Thymus (tissue), 11 donors: ENCODE data around the gene SPIB. TPM values are rescaled to one million over a fixed set of nuclear protein-coding genes. Genes with fewer than 3 reads are reported as not detected.

Source experiments
- DNase-seq, 9 donors: peaks; one replicate each; pipeline ENCODE4 v3.0.0-alpha.2; 2013; ENCODE audit warnings: low spot score in 9 of 9, low read depth in 6 of 9, missing footprints in 1 of 9
- H3K27ac ChIP-seq, 2 donors: one replicate each; pipeline ENCODE4 v1.5.1; 2013; ENCODE audit warnings: control low read depth in 1 of 2, low read depth in 1 of 2, low read length in 1 of 2, mild to moderate bottlenecking in 1 of 2, moderate library complexity in 1 of 2
- H3K27me3 ChIP-seq, 2 donors: one replicate each; pipeline ENCODE4 v1.5.1; 2013; ENCODE audit warnings: low read length in 1 of 2; ENCODE audit not compliant: control insufficient read depth in 2 of 2, insufficient read depth in 1 of 2
- H3K36me3 ChIP-seq, 2 donors: one replicate each; pipeline ENCODE4 v1.5.1; 2013; ENCODE audit warnings: low read length in 1 of 2, mild to moderate bottlenecking in 1 of 2, moderate library complexity in 1 of 2; ENCODE audit not compliant: control insufficient read depth in 2 of 2, insufficient read depth in 2 of 2
- H3K4me1 ChIP-seq, 2 donors: one replicate each; pipeline ENCODE4 v1.5.1; 2013; ENCODE audit warnings: low read length in 2 of 2; ENCODE audit not compliant: control insufficient read depth in 2 of 2, insufficient read depth in 2 of 2
- H3K4me3 ChIP-seq, 2 donors: one replicate each; pipeline ENCODE4 v1.5.1; 2013; ENCODE audit warnings: low read length in 2 of 2, control low read depth in 1 of 2, mild to moderate bottlenecking in 1 of 2
- H3K9me3 ChIP-seq, 2 donors: one replicate each; pipeline ENCODE4 v1.5.1; 2013; ENCODE audit warnings: low read length in 1 of 2, mild to moderate bottlenecking in 1 of 2; ENCODE audit not compliant: control insufficient read depth in 2 of 2, insufficient read depth in 1 of 2
- WGBS: extraction: QIAGEN DNeasy Blood & Tissue Kit; methylation state at CpG from one replicate; pipeline ENCODE4 v1.1.7; 2013; 5-methylcytosine and 5-hydroxymethylcytosine counted together
- polyA plus RNA-seq: library from polyadenylated mRNA; stranded (reverse); fragments of 200-250 nt; gene quantifications from one replicate; pipeline ENCODE4 v1.2.3, GENCODE V29; 2013
- total RNA-seq: library from RNA; stranded (reverse); fragments of 120-200 nt; gene quantifications from one replicate; pipeline ENCODE4 v1.2.4, GENCODE V29; 2013
- donor health status: healthy.

SPIB gene
- total and polyA plus RNA-seq, 2 donors, result 8.1 to 14.8 TPM

DNA sequence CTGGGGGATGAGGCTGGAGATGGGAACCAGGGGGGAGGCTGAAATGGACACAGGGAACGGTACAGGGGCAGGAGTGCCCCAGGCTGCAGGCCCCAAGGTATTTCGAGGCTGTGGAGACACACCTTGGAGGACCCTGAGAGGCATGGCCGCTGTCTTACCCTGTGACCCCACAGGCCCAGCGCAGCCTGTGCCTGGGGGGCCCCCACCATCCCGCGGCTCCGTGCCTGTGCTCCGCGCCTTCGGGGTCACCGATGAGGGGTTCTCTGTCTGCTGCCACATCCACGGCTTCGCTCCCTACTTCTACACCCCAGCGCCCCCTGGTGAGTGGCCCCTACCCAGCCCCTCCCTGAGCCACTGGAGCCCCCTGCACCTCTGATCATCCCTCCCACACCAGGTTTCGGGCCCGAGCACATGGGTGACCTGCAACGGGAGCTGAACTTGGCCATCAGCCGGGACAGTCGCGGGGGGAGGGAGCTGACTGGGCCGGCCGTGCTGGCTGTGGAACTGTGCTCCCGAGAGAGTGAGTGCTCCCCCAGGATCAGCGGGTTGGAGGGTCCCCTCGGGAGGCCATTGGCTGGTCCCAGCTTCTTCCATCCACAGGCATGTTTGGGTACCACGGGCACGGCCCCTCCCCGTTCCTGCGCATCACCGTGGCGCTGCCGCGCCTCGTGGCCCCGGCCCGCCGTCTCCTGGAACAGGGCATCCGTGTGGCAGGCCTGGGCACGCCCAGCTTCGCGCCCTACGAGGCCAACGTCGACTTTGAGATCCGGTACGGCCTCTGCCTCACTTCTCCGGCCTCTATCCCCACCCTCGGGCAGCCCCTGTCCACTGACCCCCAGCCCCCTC, 16.9 kb upstream of the SPIB start:
- WGBS, result 96% methylated on average over 48 of the region's 48 CpGs
- no peak for DNase-seq
- H3K36me3 ChIP-seq, result peaks cover 14 to 45% of the 10 kb centered on the region in 2 donors

DNA sequence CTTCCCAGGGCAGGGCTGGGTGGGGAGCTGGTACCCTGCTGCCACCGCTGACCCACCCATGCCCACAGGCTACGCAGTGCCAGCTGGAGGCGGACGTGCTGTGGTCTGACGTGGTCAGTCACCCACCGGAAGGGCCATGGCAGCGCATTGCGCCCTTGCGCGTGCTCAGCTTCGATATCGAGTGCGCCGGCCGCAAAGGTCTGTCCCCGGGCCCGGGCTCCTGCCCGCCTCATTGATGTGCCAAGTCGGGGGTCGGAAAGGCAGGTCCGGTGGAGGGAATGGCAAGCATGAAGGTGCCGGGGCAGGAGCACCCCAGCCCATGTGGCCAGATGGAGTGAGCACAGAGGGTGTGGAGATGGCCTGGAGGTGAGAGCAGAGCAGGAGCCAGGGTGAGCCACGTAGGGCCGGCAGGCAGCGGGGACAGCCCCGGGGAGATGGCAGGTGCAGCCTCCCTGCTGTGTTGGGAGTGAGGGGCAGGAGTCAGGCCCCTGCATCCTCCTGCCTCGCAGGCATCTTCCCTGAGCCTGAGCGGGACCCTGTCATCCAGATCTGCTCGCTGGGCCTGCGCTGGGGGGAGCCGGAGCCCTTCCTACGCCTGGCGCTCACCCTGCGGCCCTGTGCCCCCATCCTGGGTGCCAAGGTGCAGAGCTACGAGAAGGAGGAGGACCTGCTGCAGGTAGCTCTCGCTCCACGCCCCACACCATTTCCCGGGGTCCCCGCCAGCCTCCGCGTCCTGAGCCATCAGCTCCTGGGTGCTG, 16.0 kb upstream of the SPIB start:
- no peaks in the 10 kb centered on the region for H3K9me3 ChIP-seq
- no peak for DNase-seq
- H3K27me3 ChIP-seq, result no peaks in the 10 kb centered on the region
- no peak overlapping the region for H3K4me3 ChIP-seq
- no peak overlapping the region for H3K27ac ChIP-seq
- no peaks in the 10 kb centered on the region for H3K4me1 ChIP-seq
- WGBS, result 98% methylated on average over 41 of the region's 41 CpGs
- peaks cover 14 to 49% of the 10 kb centered on the region in 2 donors for H3K36me3 ChIP-seq

More for the DNA sequence above, 16.9 kb upstream of the SPIB start:
- Histone ChIP-seq H3K4me3 (no peak overlapping the region), H3K27me3 (no peaks in the 10 kb centered on the region), H3K4me1 (no peaks in the 10 kb centered on the region), H3K9me3 (no peaks in the 10 kb centered on the region), H3K27ac (no peak overlapping the region)

DNA sequence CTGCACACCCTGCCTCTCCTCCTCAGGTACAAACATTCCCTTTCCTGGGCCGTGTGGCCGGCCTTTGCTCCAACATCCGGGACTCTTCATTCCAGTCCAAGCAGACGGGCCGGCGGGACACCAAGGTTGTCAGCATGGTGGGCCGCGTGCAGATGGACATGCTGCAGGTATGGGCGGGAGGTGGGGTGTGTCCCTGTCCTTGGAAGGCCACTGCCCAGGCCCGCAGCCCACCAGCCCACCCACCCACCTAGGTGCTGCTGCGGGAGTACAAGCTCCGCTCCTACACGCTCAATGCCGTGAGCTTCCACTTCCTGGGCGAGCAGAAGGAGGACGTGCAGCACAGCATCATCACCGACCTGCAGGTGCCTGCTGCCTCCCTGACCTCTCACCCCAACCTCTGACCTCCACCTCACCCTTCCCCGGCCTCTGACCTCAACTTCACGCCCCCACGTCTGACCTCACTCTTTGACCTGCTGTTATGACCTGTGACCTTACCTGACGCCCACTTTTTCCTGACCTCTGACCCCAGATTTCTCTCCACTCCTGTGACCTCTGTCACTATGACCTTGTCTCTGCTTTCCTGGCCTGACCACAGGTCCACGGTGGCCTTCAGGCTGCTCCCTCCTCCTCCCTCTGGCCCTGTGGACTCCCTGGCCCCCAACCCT, 12.4 kb upstream of the SPIB start:
- Histone ChIP-seq H3K36me3 (peaks cover 23 to 70% of the 10 kb centered on the region in 2 donors), H3K27me3 (no peaks in the 10 kb centered on the region), H3K4me3 (no peak overlapping the region), H3K27ac (no peak overlapping the region), H3K9me3 (no peaks in the 10 kb centered on the region), H3K4me1 (no peaks in the 10 kb centered on the region)
- WGBS, result 98% methylated on average over 22 of the region's 22 CpGs
- no peak for DNase-seq

GRCh38 chr19:50406829-50407228, 11.9 kb upstream of the SPIB start:
- Histone ChIP-seq H3K4me1 (no peaks in the 10 kb centered on the region), H3K27me3 (no peaks in the 10 kb centered on the region), H3K36me3 (peaks cover 20 to 65% of the 10 kb centered on the region in 2 donors), H3K27ac (no peak overlapping the region), H3K4me3 (no peak overlapping the region), H3K9me3 (no peaks in the 10 kb centered on the region)
- DNase-seq, result no peak
- 98% methylated on average over 19 of the region's 19 CpGs for WGBS

DNA sequence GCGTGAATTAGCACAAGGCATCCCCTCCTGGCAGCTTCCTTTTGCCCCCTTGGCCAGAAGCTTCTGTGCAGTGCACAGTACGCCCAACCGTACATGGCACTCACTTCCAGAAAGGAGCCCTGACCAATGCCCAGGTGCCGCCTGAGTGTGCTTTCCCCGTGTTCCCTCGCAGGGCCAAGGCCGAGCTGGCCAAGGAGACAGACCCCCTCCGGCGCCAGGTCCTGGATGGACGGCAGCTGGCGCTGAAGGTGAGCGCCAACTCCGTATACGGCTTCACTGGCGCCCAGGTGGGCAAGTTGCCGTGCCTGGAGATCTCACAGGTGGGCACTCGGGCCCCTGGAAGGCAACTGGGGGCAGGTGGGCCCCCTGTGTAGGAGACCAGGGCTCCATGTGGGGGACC, 9.4 kb upstream of the SPIB start:
- WGBS, result 98% methylated on average over 17 of the region's 17 CpGs
- DNase-seq, result no peak
- Histone ChIP-seq H3K4me1 (no peaks in the 10 kb centered on the region), H3K9me3 (peaks cover 0 to 4% of the 10 kb centered on the region in 2 donors), H3K27me3 (no peaks in the 10 kb centered on the region), H3K4me3 (no peak overlapping the region), H3K36me3 (peaks cover 9 to 43% of the 10 kb centered on the region in 2 donors), H3K27ac (no peak overlapping the region)

- H3K27ac ChIP-seq, result no peak overlapping the region
- peaks cover 0 to 4% of the 10 kb centered on the region in 2 donors for H3K9me3 ChIP-seq
- H3K4me3 ChIP-seq, result no peak overlapping the region
- H3K27me3 ChIP-seq, result no peaks in the 10 kb centered on the region
- peaks cover 9 to 40% of the 10 kb centered on the region in 2 donors for H3K36me3 ChIP-seq
- peaks cover 0 to 3% of the 10 kb centered on the region in 2 donors for H3K4me1 ChIP-seq
- 91% methylated on average over 10 of the region's 10 CpGs for WGBS
- no peak for DNase-seq
These were observed 8.6 kb upstream of the SPIB start for GRCh38 chr19:50410109-50410508.

DNA sequence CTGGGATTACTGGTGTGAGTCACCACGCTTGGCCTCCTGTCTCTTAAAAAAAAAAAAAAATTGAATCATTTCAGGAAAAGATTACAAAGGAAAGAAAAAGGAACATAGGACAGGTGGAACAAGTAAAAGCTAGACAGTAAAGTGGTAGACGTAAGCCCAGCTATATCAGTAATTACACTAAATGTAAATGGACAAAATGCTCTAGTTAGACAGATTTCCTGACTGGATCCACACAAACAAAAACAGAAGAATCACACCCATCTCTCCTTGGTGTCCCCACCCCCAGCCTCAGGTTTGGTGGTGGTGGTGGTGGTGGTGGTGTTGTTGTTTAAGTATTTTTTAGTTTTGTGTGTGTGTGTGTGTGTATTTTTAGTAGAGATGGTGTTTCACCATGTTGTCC, 6.3 kb upstream of the SPIB start:
- Histone ChIP-seq H3K36me3 (peaks cover 9 to 33% of the 10 kb centered on the region in 2 donors), H3K27me3 (no peaks in the 10 kb centered on the region), H3K4me3 (no peak overlapping the region), H3K27ac (no peak overlapping the region), H3K4me1 (peaks cover 0 to 11% of the 10 kb centered on the region in 2 donors), H3K9me3 (peaks cover 0 to 4% of the 10 kb centered on the region in 2 donors)
- over 99% methylated on average over 2 of the region's 2 CpGs for WGBS
- no peak for DNase-seq

DNA sequence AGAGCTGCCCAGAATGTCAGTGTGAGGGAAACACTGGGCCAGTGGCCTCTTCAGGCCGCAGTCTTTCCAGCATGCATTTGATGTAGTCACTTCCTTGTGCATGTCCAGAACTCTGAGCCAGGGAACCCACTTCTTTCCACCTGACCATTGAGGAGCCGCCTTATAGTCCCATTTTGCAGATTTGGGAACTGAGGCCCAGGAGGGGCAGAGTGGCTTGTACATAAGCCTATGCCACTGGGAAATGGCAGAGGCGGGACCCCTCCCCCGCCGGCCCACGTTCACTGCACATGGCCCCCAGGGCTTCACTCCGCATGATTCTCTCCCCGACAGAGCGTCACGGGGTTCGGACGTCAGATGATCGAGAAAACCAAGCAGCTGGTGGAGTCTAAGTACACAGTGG, 5.6 kb upstream of the SPIB start:
- Histone ChIP-seq H3K4me3 (no peak overlapping the region), H3K36me3 (peaks cover 9 to 33% of the 10 kb centered on the region in 2 donors), H3K27me3 (peaks cover 2 to 4% of the 10 kb centered on the region in 2 donors), H3K4me1 (peaks cover 0 to 11% of the 10 kb centered on the region in 2 donors), H3K9me3 (peaks cover 0 to 4% of the 10 kb centered on the region in 2 donors), H3K27ac (no peak overlapping the region)
- WGBS, result 98% methylated on average over 13 of the region's 13 CpGs
- no peak for DNase-seq
